HG03442 (cell line): Measurements from ENCODE around the gene VENTX.

Experiments used
- ATAC-seq: cut with Tn5 transposase; IDR thresholded peaks from one replicate; pipeline ENCODE4 v1.9.1; 2021; ENCODE audit warnings: mild to moderate bottlenecking, moderate library complexity; ENCODE audit not compliant: unreplicated experiment

VENTX gene

GRCh38 chr10:133235265-133235855 lies 2.3 kb upstream of the VENTX start:
- ATAC-seq: no peak

DNA sequence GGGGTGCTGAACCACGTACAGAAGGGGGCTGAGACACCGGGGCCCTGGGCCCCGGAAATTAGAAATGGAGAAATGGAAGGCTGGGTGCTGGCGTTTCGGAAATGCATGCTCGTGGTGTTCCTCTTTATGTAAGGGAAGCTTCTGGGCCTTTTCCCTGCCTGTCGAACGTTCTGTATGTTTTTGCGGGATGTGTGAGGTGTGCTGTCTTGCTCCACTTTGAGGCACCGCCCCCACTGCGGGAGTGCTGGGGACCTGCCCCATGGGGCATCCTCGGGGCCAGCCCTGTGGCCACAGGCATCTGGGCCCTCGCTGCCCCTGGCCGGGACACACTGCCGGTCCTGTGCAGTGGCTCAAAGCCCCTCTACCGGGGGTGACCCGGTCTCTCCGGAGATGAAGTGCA lies 1.7 kb upstream of the VENTX start:
- ATAC-seq: no peak

GRCh38 chr10:133236401-133237240 lies 1.0 kb upstream of the VENTX start:
- no peak for ATAC-seq

GRCh38 chr10:133237241-133237587 lies 441 bp upstream of the VENTX start:
- no peak for ATAC-seq

DNA sequence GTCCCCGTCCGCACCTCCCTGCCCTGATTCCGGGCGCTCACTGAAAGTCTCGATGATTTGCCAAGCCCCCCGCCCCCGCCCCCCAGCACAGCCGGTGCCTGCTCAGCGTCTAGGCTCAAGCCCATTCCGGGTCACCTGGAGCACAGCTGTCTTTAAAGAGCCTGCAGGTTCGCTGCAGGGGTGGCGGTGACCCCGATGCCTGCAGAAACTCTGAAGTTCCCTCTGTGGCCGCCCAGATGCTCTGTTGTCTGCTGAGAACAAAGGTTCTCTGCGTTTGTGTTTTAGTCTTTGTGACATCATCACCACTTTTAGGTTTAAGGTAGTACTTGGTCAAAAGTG lies 780 bp downstream of the VENTX start:
- no peak for ATAC-seq

- no peak for ATAC-seq
Observed at GRCh38 chr10:133239990-133240389, 2.3 kb downstream of the VENTX start.

GRCh38 chr10:133241501-133242205 lies 4.0 kb downstream of the VENTX start:
- ATAC-seq: no peak

DNA sequence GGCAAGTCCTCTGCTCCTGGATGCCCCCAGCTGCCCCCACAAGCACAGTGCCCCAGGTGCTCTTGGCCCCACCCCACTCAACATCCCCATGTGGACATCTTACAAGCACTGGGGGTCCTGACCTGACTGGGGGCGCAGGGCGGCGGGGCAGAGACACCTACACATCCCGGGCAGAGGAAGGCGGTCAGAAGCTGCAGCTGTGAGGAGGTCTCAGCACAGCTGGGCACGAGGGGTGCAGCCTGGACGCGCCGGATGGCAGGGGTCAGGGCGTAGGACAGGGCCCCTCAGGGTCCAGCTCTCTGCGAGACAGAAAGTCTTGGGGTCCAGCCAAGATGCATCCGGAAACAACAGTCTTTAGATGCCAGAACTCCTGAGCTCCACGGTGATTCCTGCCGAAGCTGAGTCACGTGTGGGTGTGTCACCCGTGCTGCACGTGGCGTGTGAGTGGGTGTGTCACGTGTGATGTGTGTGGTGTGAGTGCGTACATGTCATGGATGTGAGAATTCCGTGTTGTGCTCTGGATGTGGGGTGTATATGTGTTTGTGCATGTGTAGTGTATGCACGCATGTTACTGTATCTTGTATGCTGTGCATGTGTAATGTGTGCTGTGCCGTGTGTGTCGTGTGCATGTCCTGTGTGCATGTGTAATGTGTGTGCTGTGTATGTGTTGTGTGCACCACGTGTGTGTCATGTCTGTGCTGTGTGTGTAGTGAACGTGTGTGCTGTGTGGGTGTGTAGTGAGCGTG lies 5.1 kb downstream of the VENTX start:
- ATAC-seq: no peak

- no peak for ATAC-seq
Observed at GRCh38 chr10:133243593-133243992, 5.9 kb downstream of the VENTX start.

DNA sequence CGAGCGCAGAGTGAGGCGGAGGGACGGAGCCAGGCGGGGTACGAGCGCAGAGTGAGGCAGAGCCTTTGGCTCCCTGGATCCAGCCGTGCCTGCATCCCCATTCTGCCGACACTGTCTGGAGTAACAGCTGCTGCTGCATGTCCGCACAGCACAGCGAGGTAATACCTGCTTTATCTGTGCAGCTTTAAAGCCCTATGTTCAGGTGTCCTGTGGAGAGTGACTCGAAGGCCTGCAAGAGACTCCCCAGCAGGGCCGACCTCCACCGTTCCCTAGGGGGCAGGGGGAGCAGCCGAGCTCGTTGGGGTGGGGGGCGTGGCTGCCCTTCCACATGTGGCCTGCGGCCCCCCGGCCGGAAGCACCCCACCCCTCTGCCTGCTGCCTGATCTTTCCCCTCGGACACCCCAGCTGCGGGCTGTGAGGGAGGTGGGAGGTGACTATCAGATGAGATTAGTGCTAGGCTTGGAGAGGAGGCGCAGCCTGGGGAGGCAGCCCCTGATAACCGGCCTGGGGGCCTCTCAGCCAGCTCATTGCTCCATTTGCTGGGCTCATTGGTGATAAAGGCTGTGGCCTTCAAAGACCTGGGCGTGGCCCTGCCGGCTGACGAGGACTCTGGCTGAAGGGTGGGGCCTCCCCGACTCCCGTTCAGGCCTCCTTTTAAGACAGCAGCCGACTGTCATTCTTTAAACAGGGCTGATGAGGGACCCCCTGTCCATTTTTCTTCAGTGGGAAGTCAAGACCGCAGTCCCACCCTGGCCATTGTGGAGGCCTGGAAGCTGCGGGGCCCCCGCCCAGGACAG lies 8.0 kb downstream of the VENTX start:
- no peak for ATAC-seq

DNA sequence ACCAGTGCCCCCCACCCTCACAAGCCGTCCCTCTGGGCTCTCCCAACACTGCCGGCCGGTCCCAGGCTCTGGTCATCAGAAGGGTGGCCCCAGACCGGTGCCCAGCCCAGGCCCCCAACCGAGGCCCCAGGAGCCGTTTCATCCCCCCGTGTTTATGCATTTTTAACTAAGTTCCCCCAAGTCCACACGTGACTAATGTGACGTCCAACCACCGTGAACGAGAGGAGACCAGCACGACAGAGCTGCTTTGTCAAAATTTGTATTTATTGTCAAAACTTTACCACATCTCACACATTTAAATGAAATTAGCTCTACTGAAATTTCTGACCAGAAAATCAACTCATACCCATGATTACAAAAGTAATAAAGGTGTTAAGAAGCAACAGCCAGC lies 8.6 kb downstream of the VENTX start:
- ATAC-seq: no peak

- ATAC-seq: no peak
Observed at GRCh38 chr10:133247681-133248333, 10.2 kb downstream of the VENTX start.

DNA sequence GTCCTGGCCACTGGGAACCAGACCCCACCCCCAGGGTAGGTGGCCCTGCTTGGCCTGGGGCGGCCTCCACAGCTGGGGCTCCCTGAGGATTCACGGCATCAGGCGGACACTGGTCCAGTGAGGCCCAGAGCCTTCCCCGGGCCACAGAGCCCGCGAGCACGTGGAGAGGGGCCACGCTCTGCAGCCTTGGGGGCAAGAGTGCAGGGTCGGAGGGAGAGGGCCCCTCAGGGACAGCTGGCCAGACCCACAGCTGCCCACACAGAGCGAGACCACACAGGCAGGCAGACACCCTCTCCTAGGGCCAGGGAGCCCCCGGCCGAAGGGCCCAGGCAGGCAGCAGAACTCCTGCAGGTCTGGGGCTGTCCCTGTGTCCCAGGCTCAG lies 10.7 kb downstream of the VENTX start:
- no peak for ATAC-seq

DNA sequence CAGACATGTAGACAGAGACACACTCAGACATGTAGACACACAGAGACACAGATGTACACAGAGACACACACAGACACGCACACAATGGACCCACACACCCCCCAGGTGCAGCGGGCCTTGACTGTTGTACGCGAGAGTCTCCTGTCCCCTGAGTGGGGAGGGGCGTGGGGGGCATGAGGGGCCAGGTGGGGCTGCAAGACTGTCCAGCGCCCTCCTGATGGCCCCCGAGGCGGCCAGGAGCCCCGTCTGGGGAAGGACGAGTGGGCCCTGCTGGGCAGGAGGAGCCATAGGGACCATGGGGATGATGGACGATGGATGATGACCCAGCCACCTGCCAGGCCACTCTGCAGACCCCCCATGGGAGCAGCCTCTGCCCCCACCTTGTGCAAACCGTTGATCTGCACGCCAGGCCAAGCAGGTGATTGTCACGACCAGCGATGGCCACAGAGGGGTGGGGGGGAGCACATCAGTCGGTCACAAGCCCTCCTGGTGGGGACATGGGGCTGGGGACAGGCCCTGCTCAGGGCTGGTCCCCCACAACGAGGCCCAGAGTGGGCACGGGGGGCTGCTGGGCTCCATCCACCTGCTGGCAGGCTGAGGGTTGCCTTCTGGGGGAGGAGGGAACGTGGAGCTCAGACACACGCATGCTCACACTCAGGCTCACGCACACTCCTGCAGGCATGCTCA lies 11.6 kb downstream of the VENTX start:
- ATAC-seq: no peak

DNA sequence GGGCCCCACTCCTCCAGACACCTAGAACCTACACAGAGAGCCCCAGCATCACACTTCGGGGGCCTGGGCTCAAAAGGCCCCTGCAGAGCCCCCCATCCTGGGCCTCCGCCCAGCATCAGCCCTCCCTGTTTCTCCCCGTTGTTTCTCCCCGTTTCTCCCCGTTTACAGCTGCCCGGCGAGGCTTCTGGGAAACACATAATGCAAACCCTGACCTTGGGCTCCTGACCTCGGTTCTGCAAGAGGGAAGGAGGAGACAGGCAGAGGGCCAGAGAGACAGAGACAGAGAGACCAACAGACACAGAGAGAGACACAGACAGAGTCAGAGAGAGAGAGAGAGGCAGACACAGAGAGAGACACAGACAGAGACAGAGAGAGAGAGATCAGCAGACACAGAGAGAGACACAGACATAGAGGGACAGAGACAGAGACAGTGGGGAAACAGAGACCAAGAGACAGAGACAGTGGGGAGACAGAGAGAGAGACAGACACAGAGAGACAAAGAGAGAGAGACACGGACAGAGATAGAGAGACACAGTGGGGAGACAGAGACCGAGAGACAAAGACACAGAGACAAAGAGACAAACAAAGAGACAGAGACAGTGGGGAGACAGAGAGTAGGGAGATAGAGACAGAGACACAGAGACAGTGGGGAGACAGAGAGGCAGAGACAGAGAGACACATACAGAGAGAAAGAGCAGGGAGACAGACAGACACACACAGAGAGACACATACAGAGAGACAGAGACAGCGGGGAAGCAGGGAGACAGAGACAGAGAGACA lies 12.5 kb downstream of the VENTX start:
- no peak for ATAC-seq

DNA sequence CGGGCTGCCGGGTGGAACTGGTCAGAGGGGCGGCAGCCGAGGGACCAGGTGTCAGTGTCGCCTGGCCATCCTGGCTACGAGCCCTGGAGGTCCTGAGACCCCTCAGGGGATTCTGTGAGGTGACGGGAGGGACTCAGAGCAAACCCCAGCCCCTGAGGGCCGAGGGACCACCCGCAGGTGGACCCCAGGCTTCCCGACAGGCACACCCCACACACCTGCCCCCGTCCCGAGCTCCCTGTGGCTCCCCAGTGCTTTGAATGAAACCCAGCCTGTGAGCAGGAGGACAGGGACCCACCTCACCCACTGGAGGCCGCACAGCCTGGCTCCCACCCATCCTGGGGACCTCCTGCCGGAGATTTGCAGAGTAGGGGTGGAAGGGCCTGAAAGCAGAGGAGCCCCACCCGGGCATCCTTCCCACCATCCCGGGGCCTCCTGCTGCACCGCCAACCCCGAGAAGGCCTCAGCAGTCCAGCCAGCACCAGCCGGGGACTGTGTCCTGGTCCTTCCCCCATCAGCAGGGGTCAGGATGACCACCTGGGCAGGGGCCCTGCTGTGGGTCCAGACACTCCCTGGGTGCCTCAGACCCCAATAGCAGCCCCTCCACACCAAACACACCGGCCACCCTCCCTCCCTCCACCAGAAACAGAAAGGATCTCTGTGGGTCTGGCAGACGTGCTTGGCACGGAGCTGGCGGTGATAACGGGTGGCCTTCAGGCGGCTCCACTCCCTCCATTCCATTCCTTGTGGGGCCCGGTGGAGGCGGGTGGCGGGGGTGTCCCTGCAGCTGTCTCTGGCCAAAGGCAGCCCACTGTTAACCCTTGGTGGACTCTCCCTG lies 13.9 kb downstream of the VENTX start:
- no peak for ATAC-seq

DNA sequence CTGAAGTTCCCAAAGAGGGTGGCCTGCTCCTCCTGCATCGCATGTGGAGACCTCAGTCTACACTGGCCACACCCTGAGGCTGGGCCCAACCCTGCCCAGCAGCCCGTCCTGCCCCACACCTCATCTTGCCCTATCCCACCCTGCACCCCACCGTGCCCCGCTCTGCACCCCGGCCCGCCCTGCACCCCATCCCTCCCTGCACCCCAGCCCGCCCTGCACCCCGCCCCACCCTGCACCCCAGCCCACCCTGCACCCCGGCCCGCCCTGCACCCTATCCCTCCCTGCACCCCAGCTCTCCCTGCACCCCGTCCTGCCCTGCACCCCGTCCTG lies 14.5 kb downstream of the VENTX start:
- no peak for ATAC-seq

- no peak for ATAC-seq
Observed at GRCh38 chr10:133253361-133253955, 15.8 kb downstream of the VENTX start.
